GM06990 (cell line): Measurements from ENCODE around the gene ZNF750.

ENCODE experiments used
- DNase-seq: peaks from one replicate; pipeline ENCODE4 v3.0.0-alpha.2; 2011; ENCODE audit not compliant: insufficient read length; ENCODE audit errors: extremely low read depth
- H3K27me3 ChIP-seq: replicated peaks from 2 replicates; pipeline ENCODE4 v1.6.0; 2011; ENCODE audit warnings: low read length; ENCODE audit not compliant: control insufficient read depth, insufficient read depth
- H3K36me3 ChIP-seq: 2 replicates; pipeline ENCODE4 v1.5.1; 2011; ENCODE audit warnings: low read length; ENCODE audit not compliant: control insufficient read depth, insufficient read depth
- H3K4me3 ChIP-seq: replicated peaks from 2 replicates; pipeline ENCODE4 v1.5.1; 2011; ENCODE audit warnings: low read depth, mild to moderate bottlenecking, control low read depth, low read length
- CTCF ChIP-seq: IDR thresholded peaks from 2 replicates; pipeline ENCODE4 v1.5.1; 2011; ENCODE audit warnings: low read length, control low read depth, mild to moderate bottlenecking, inconsistent platforms; ENCODE audit not compliant: insufficient read depth, poor library complexity, severe bottlenecking

ZNF750 gene

GRCh38 chr17:82866590-82867191, 26.9 kb upstream of the ZNF750 start:
- peaks cover 5% of the 10 kb centered on the region for H3K36me3 ChIP-seq
- no peak for TF ChIP-seq CTCF
- DNase-seq = no peak
- no peaks in the 10 kb centered on the region for H3K27me3 ChIP-seq
- H3K4me3 ChIP-seq = no peak overlapping the region

GRCh38 chr17:82865774-82866395, 26.1 kb upstream of the ZNF750 start:
- peaks cover 5% of the 10 kb centered on the region for H3K36me3 ChIP-seq
- H3K27me3 ChIP-seq = no peaks in the 10 kb centered on the region
- no peak overlapping the region for H3K4me3 ChIP-seq
- no peak for DNase-seq
- no peak for TF ChIP-seq CTCF

GRCh38 chr17:82865274-82865673, 25.5 kb upstream of the ZNF750 start:
- no peaks in the 10 kb centered on the region; the same call in 1 of the 2 replicates for H3K36me3 ChIP-seq
- H3K27me3 ChIP-seq = no peaks in the 10 kb centered on the region
- DNase-seq = no peak
- no peak overlapping the region for H3K4me3 ChIP-seq
- TF ChIP-seq CTCF = no peak

GRCh38 chr17:82864713-82865248, 25.0 kb upstream of the ZNF750 start:
- H3K36me3 ChIP-seq = no peaks in the 10 kb centered on the region
- H3K27me3 ChIP-seq = no peaks in the 10 kb centered on the region
- peak overlapping the region; percentile 30 for H3K4me3 ChIP-seq
- TF ChIP-seq CTCF = peak; percentile 11
- DNase-seq = peak; percentile 48

- no peak for TF ChIP-seq CTCF
- DNase-seq = peak; percentile 86
- Histone ChIP-seq H3K36me3 (no peaks in the 10 kb centered on the region), H3K4me3 (peak overlapping the region; percentile 30), H3K27me3 (no peaks in the 10 kb centered on the region)
These were observed 24.3 kb upstream of the ZNF750 start for GRCh38 chr17:82863941-82864712.
